B cell (primary cell): ENCODE measurements around the gene DEPDC1B. TPM values are rescaled to one million over a fixed set of nuclear protein-coding genes. Genes with fewer than 3 reads are reported as not detected.
"Not testable (repeated sequence)": the region's sequence is repeated elsewhere in the genome, so short reads cannot be mapped to it uniquely, and the experiment has no call there.

Experiments used
- ATAC-seq: fragments of 200-7000 bp; cut with Tn5 transposase; one replicate; pipeline ENCODE4 v1.10.0; 2021; ENCODE audit warnings: low read depth, mild to moderate bottlenecking, moderate number of reproducible peaks, moderate library complexity
- CTCF ChIA-PET: fragments of 350-600 bp; sonication (Branson Sonifier 250); formaldehyde crosslinking; loops from one replicate; lab custom pipeline; 2021; ENCODE audit warnings: antibody characterized with exemption, inconsistent platforms; lab: Charles Lee
- POLR2A ChIA-PET: fragments of 350-600 bp; sonication (Branson Sonifier 250); formaldehyde crosslinking; loops from one replicate; lab custom pipeline; 2021; ENCODE audit warnings: antibody characterized with exemption; lab: Charles Lee
- DNase-seq: peaks from one replicate; pipeline ENCODE4 v3.0.0; 2013
- H2AFZ ChIP-seq: 2 replicates; pipeline ENCODE4 v1.6.1; 2012; ENCODE audit warnings: mild to moderate bottlenecking, low read depth, low read length; ENCODE audit not compliant: insufficient read depth, poor library complexity, severe bottlenecking
- H3K27ac ChIP-seq, 2 donors: 1 replicate in 1 of 2; 2 replicates in 1 of 2; pipeline ENCODE4 v1.5.1; 2012 to 2013; ENCODE audit warnings: low read length in 2 of 2, mild to moderate bottlenecking in 2 of 2, moderate library complexity in 1 of 2
- H3K27me3 ChIP-seq, 4 experiments: fragments of 200-600 bp in 1 of 4; sonication (generic) in 1 of 4; replicated peaks in 1 of 4; 1 replicate in 2 of 4; 2 replicates in 2 of 4; pipeline versions ENCODE4 v1.6.1 to v1.7.0; 2013 to 2016; ENCODE audit warnings: low read length in 3 of 4, mild to moderate bottlenecking in 2 of 4, mixed read lengths in 1 of 4, moderate library complexity in 1 of 4; ENCODE audit not compliant: insufficient read depth in 4 of 4, control insufficient read depth in 3 of 4; ENCODE audit errors: control extremely low read depth in 1 of 4
- H3K36me3 ChIP-seq, 2 experiments: replicated peaks in 1 of 2; 1 replicate in 1 of 2; 2 replicates in 1 of 2; pipeline versions ENCODE4 v1.6.1 to v1.7.1; 2013; ENCODE audit warnings: low read length in 1 of 2; ENCODE audit not compliant: insufficient read depth in 2 of 2, control insufficient read depth in 1 of 2; ENCODE audit errors: control extremely low read depth in 1 of 2, extremely low read depth in 1 of 2
- H3K4me1 ChIP-seq, 2 donors: fragments of 200-600 bp in 1 of 2; sonication (generic) in 1 of 2; 1 replicate in 1 of 2; 2 replicates in 1 of 2; pipeline versions ENCODE4 v1.5.1 to v1.6.1; 2013 to 2017; ENCODE audit warnings: low read length in 2 of 2; ENCODE audit not compliant: control insufficient read depth in 2 of 2, insufficient read depth in 2 of 2
- H3K4me2 ChIP-seq: replicated peaks from 2 replicates; pipeline ENCODE3; 2012; ENCODE audit warnings: mild to moderate bottlenecking, low read depth, low read length; ENCODE audit not compliant: poor library complexity, severe bottlenecking
- H3K4me3 ChIP-seq, 5 experiments: fragments of 200-600 bp in 1 of 5; sonication (generic) in 1 of 5; 1 replicate in 3 of 5; 2 replicates in 2 of 5; pipeline versions ENCODE4 v1.5.1 to v1.7.0; 2011 to 2016; ENCODE audit warnings: low read length in 4 of 5, mild to moderate bottlenecking in 4 of 5, low read depth in 2 of 5, control low read depth in 1 of 5, moderate library complexity in 1 of 5; ENCODE audit not compliant: insufficient read depth in 1 of 5; ENCODE audit errors: control extremely low read depth in 1 of 5, extremely low read depth in 1 of 5
- H3K79me2 ChIP-seq: fragments of 200-600 bp; sonication (generic); one replicate; pipeline ENCODE4 v1.6.0; 2016; ENCODE audit warnings: low read length; ENCODE audit not compliant: control insufficient read depth, insufficient read depth
- H3K9ac ChIP-seq: fragments of 200-600 bp; sonication (generic); 2 replicates; pipeline ENCODE4 v1.6.1; 2017; ENCODE audit warnings: mild to moderate bottlenecking, low read length, moderate library complexity
- H3K9me3 ChIP-seq, 3 donors: one replicate each; pipeline versions ENCODE4 v1.6.1 to v1.7.1; 2013; ENCODE audit warnings: low read length in 2 of 3; ENCODE audit not compliant: control insufficient read depth in 2 of 3, insufficient read depth in 1 of 3; ENCODE audit errors: control extremely low read depth in 1 of 3
- H4K20me1 ChIP-seq: 2 replicates; pipeline ENCODE4 v1.6.0; 2012; ENCODE audit warnings: mild to moderate bottlenecking, low read length; ENCODE audit not compliant: insufficient read depth, control insufficient read depth, poor library complexity, severe bottlenecking
- H3K27ac Mint-ChIP-seq: one replicate; pipeline ENCODE4 v1.8.0; 2021; ENCODE audit warnings: mixed read lengths
- H3K27me3 Mint-ChIP-seq: one replicate; pipeline ENCODE4 v1.8.0; 2021; ENCODE audit warnings: mixed read lengths
- H3K4me1 Mint-ChIP-seq: one replicate; pipeline ENCODE4 v1.8.0; 2021; ENCODE audit warnings: mixed read lengths
- H3K4me3 Mint-ChIP-seq: one replicate; pipeline ENCODE4 v1.8.0; 2021; ENCODE audit warnings: mixed read lengths
- H3K9me3 Mint-ChIP-seq: one replicate; pipeline ENCODE4 v1.8.0; 2022; ENCODE audit warnings: mixed read lengths; ENCODE audit not compliant: insufficient read depth
- CTCF ChIP-seq: fragments of 200-600 bp; IDR thresholded peaks from one replicate; pipeline ENCODE4 v1.8.0; 2022; ENCODE audit warnings: antibody characterized with exemption, mild to moderate bottlenecking
- EZH2 ChIP-seq: IDR thresholded peaks from 2 replicates; pipeline ENCODE4 v1.6.1; 2012; ENCODE audit warnings: borderline replicate concordance, low read depth, mild to moderate bottlenecking, moderate library complexity, low read length; ENCODE audit not compliant: insufficient read depth, poor library complexity, severe bottlenecking
- WGBS: methylation state at CpG from one replicate; pipeline ENCODE4 v1.1.5; 2013; ENCODE audit warnings: missing lambda C conversion rate; ENCODE audit not compliant: insufficient coverage; 5-methylcytosine and 5-hydroxymethylcytosine counted together
- intact Hi-C: fragments of 100-400 bp; cut with micrococcal nuclease; formaldehyde crosslinking; loops from one replicate; pipeline ENCODE4 v1.10.0; 2022
- polyA plus RNA-seq: library from polyadenylated mRNA; depleted of rRNA; stranded (reverse); fragments of >200 nt; gene quantifications from 2 replicates; pipeline ENCODE4 v1.2.3, GENCODE V29; 2012
- total RNA-seq, 2 donors: library from RNA; stranded (reverse); fragments of 120-200 nt in 1 of 2; gene quantifications; 1 replicate in 1 of 2; 2 replicates in 1 of 2; pipeline versions ENCODE4 v1.2.3 to v1.2.4, GENCODE V29; 2013 to 2022

Gene DEPDC1B
- total and polyA plus RNA-seq, 2 donors (not counting 1 experiment from before 2014, with no cell fraction given): 0.04 to 0.25 TPM

GRCh38 chr5:60630836-60631235 lies 69.1 kb downstream of the DEPDC1B start:
- Histone ChIP-seq H4K20me1 (no peaks in the 10 kb centered on the region), H3K79me2 (no peaks in the 10 kb centered on the region), H3K9me3 (no peaks in the 10 kb centered on the region), H3K4me2 (no peak overlapping the region), H3K4me3 (no peak overlapping the region), H3K27me3 (no peaks in the 10 kb centered on the region), H3K9ac (no peak overlapping the region), H3K4me1 (no peaks in the 10 kb centered on the region), H3K36me3 (no peaks in the 10 kb centered on the region), H3K27ac (no peak overlapping the region), H2AFZ (no peak overlapping the region)
- ATAC-seq (no peak), DNase-seq (no peak)
- TF ChIP-seq CTCF (no peak), EZH2 (no peak)
- POLR2A ChIA-PET: no interaction called here
- H3K27me3 Mint-ChIP-seq: no peaks in the 10 kb centered on the region
- H3K4me3 Mint-ChIP-seq: no peak overlapping the region
- no peak overlapping the region for H3K27ac Mint-ChIP-seq
- no peaks in the 10 kb centered on the region for H3K9me3 Mint-ChIP-seq
- CTCF ChIA-PET: no interaction called here
- intact Hi-C loops: no loop called here
- H3K4me1 Mint-ChIP-seq: no peaks in the 10 kb centered on the region
- no CpG with 5 or more reads among the region's 2 CpGs for WGBS

GRCh38 chr5:60630179-60630578 lies 69.8 kb downstream of the DEPDC1B start:
- intact Hi-C loops: no loop called here
- 95% methylated on average over 7 of the region's 8 CpGs for WGBS
- Histone ChIP-seq H3K36me3 (no peaks in the 10 kb centered on the region), H3K4me2 (no peak overlapping the region), H3K9ac (no peak overlapping the region), H3K4me3 (no peak overlapping the region), H4K20me1 (no peaks in the 10 kb centered on the region), H3K9me3 (no peaks in the 10 kb centered on the region), H3K27me3 (no peaks in the 10 kb centered on the region), H3K4me1 (no peaks in the 10 kb centered on the region), H3K27ac (no peak overlapping the region), H3K79me2 (no peaks in the 10 kb centered on the region), H2AFZ (no peak overlapping the region)
- TF ChIP-seq EZH2 (no peak), CTCF (no peak)
- Mint-ChIP-seq H3K4me1 (no peaks in the 10 kb centered on the region), H3K4me3 (no peak overlapping the region), H3K9me3 (no peaks in the 10 kb centered on the region), H3K27me3 (no peaks in the 10 kb centered on the region), H3K27ac (no peak overlapping the region)
- ATAC-seq: no peak
- no peak for DNase-seq
- ChIA-PET CTCF (no interaction called here), POLR2A (no interaction called here)

- H3K27ac Mint-ChIP-seq: not testable (repeated sequence)
- WGBS: 100% methylated on average over 1 of the region's 7 CpGs
These were observed 75.1 kb downstream of the DEPDC1B start for GRCh38 chr5:60624875-60625274.

More at GRCh38 chr5:60624875-60625274, 75.1 kb downstream of the DEPDC1B start:
- H3K27ac ChIP-seq, H2AFZ ChIP-seq, POLR2A ChIA-PET, H3K4me3 Mint-ChIP-seq, H3K4me1 ChIP-seq, H3K4me3 ChIP-seq, ATAC-seq, DNase-seq, H3K9me3 ChIP-seq, H3K4me1 Mint-ChIP-seq, H3K4me2 ChIP-seq, H3K9me3 Mint-ChIP-seq, intact Hi-C loops, H3K9ac ChIP-seq, CTCF ChIA-PET, H3K27me3 Mint-ChIP-seq, H3K36me3 ChIP-seq, H3K27me3 ChIP-seq, H3K79me2 ChIP-seq, H4K20me1 ChIP-seq: not testable (repeated sequence)
